HG03457 (cell line): Measurements from ENCODE around the gene ANKDD1A.

Experiments used
- ATAC-seq: cut with Tn5 transposase; IDR thresholded peaks from one replicate; pipeline ENCODE4 v1.9.1; 2021; ENCODE audit warnings: moderate number of reproducible peaks; ENCODE audit not compliant: unreplicated experiment

Gene ANKDD1A

GRCh38 chr15:64911311-64912186 is at the start of gene ANKDD1A:
Gene ANKDD1A (plus strand): TSS chr15:64911902. CDS start chr15:64911931, 29 bp downstream.
- ATAC-seq = no peak

GRCh38 chr15:64861960-64862359 is 49.7 kb upstream of the ANKDD1A start:
- no peak for ATAC-seq

- no peak for ATAC-seq
Measured at GRCh38 chr15:64862408-64862807, 49.3 kb upstream of the ANKDD1A start.

- no peak for ATAC-seq
Measured at GRCh38 chr15:64864068-64864467, 47.6 kb upstream of the ANKDD1A start.

GRCh38 chr15:64865126-64865997 is 46.3 kb upstream of the ANKDD1A start:
- peak; percentile 58 for ATAC-seq

- ATAC-seq = no peak
Measured at GRCh38 chr15:64865998-64866520, 45.6 kb upstream of the ANKDD1A start.

GRCh38 chr15:64869501-64869900 is 42.2 kb upstream of the ANKDD1A start:
- ATAC-seq = no peak

- no peak for ATAC-seq
Measured at GRCh38 chr15:64870353-64870752, 41.3 kb upstream of the ANKDD1A start.

- no peak for ATAC-seq
Measured at GRCh38 chr15:64875641-64876223, 36.0 kb upstream of the ANKDD1A start.

GRCh38 chr15:64877435-64877834 is 34.3 kb upstream of the ANKDD1A start:
- ATAC-seq = no peak

GRCh38 chr15:64878705-64879104 is 33.0 kb upstream of the ANKDD1A start:
- no peak for ATAC-seq

GRCh38 chr15:64883100-64883581 is 28.6 kb upstream of the ANKDD1A start:
- ATAC-seq = peak; percentile 40

- no peak for ATAC-seq
Measured at GRCh38 chr15:64883997-64884511, 27.6 kb upstream of the ANKDD1A start.

GRCh38 chr15:64884679-64885078 is 27.0 kb upstream of the ANKDD1A start:
- no peak for ATAC-seq

- no peak for ATAC-seq
Measured at GRCh38 chr15:64888336-64888735, 23.4 kb upstream of the ANKDD1A start.

GRCh38 chr15:64891561-64891960 is 20.1 kb upstream of the ANKDD1A start:
- ATAC-seq = no peak

GRCh38 chr15:64892847-64893403 is 18.8 kb upstream of the ANKDD1A start:
- no peak for ATAC-seq

GRCh38 chr15:64893481-64894394 is 18.0 kb upstream of the ANKDD1A start:
- peak; percentile 52 for ATAC-seq

GRCh38 chr15:64894395-64895056 is 17.2 kb upstream of the ANKDD1A start:
- ATAC-seq = no peak
